K562 (cell line): ENCODE data around the gene COL23A1. TPM values are rescaled to one million over a fixed set of nuclear protein-coding genes. Genes with fewer than 3 reads are reported as not detected.

Experiments
- ATF6 ChIP-seq: sonication (generic); formaldehyde crosslinking; IDR thresholded peaks from 2 replicates; pipeline ENCODE4 v1.4.0; 2020; ENCODE audit warnings: mild to moderate bottlenecking, missing genetic modification reagents
- CCNT2 ChIP-seq: IDR thresholded peaks from 2 replicates; pipeline ENCODE4 v1.6.1; 2011; ENCODE audit warnings: borderline replicate concordance, low read depth, mild to moderate bottlenecking, moderate library complexity, mixed read lengths, low read length; ENCODE audit not compliant: insufficient read length; ENCODE audit errors: extremely low read depth
- COPS2 ChIP-seq: fragments of 450-650 bp; conservative IDR thresholded peaks from 2 replicates; pipeline ENCODE4 v1.6.1; 2016; ENCODE audit warnings: mild to moderate bottlenecking, moderate library complexity
- CXXC5 ChIP-seq: fragments of 250-450 bp; sonication (Bioruptor Pico); IDR thresholded peaks from 2 replicates; pipeline ENCODE4 v1.8.0; 2022; ENCODE audit warnings: inconsistent platforms, mild to moderate bottlenecking, moderate library complexity
- JUND ChIP-seq, 2 experiments: IDR thresholded peaks; 2 replicates in 1 of 2; 3 replicates in 1 of 2; pipeline ENCODE4 v1.6.1; 2011; ENCODE audit warnings: borderline replicate concordance in 2 of 2, low read depth in 2 of 2, low read length in 2 of 2, improper control_type of control experiment in 1 of 2, missing biosample characterization in 1 of 2, missing genetic modification characterization in 1 of 2, missing genetic modification reagents in 1 of 2
- NCOA2 ChIP-seq, 2 experiments: fragments of 450-650 bp; IDR thresholded peaks; 2 replicates each; pipeline ENCODE4 v1.6.1; 2018; ENCODE audit warnings: mild to moderate bottlenecking in 2 of 2, moderate library complexity in 1 of 2; ENCODE audit not compliant: partially characterized antibody in 2 of 2
- UBTF ChIP-seq, 2 experiments: IDR thresholded peaks; 2 replicates each; pipeline ENCODE4 v1.6.1; 2012; ENCODE audit warnings: improper control_type of control experiment in 2 of 2, low read depth in 2 of 2, low read length in 2 of 2, borderline replicate concordance in 1 of 2
- ZC3H11A ChIP-seq: IDR thresholded peaks from 2 replicates; pipeline ENCODE4 v1.6.1; 2012; ENCODE audit warnings: low read depth, low read length, improper control_type of control experiment
- ZNF121 ChIP-seq: sonication (generic); formaldehyde crosslinking; conservative IDR thresholded peaks from 2 replicates; pipeline ENCODE4 v1.8.0; 2022; ENCODE audit warnings: missing genetic modification reagents
- ZNF3 ChIP-seq: fragments of 250-450 bp; sonication (Bioruptor Pico); IDR thresholded peaks from 2 replicates; pipeline ENCODE4 v1.5.0; 2021; ENCODE audit warnings: mild to moderate bottlenecking, moderate library complexity
- polyA plus RNA-seq, 8 experiments: library from polyadenylated mRNA; depleted of rRNA in 4 of 8; stranded (reverse) in 5 of 8; unstranded in 3 of 8; fragments of >200 nt; fragmentation: Nextera tagmentation in 2 of 8; fragmentation: Illumina TruSeq in 1 of 8; extraction: Ambion mirVana in 2 of 8; extraction: Trizol in 1 of 8; gene quantifications; 2 replicates each; pipeline versions ENCODE4 v1.2.1 to v1.2.3, GENCODE V29; 2011 to 2014; ENCODE audit warnings: inconsistent platforms in 1 of 8, missing spikeins in 1 of 8
- total RNA-seq, 7 experiments: library from RNA; depleted of rRNA in 6 of 7; stranded (reverse); fragments of >200 nt in 6 of 7; fragmentation: Illumina TruSeq in 2 of 7; extraction: Trizol in 2 of 7; gene quantifications; 2 replicates each; pipeline versions ENCODE4 v1.2.1 to v1.2.3, GENCODE V29; 2011 to 2021; ENCODE audit warnings: low replicate concordance in 1 of 7
- TF ChIP-seq, protein P1 (sequence below), 2 experiments: fragments of 250-450 bp in 1 of 2; fragments of 450-650 bp in 1 of 2; sonication (Bioruptor Pico) in 1 of 2; IDR thresholded peaks; 2 replicates each; pipeline versions ENCODE4 v1.6.1 to v1.8.0; 2016 to 2021; ENCODE audit warnings: mild to moderate bottlenecking in 2 of 2, moderate library complexity in 2 of 2, missing compliant biosample characterization in 1 of 2, missing genetic modification characterization in 1 of 2
- TF ChIP-seq, protein P2 (sequence below): fragments of 250-450 bp; sonication (Bioruptor Pico); IDR thresholded peaks from 2 replicates; pipeline ENCODE4 v1.9.0; 2021; ENCODE audit warnings: mild to moderate bottlenecking
- TF ChIP-seq, protein P3 (sequence below): sonication (generic); formaldehyde crosslinking; IDR thresholded peaks from 2 replicates; pipeline ENCODE4 v1.8.1; 2023; ENCODE audit warnings: missing genetic modification reagents, mild to moderate bottlenecking, borderline replicate concordance

COL23A1 gene
- total and polyA plus RNA-seq, 9 of the 15 experiments (the other 6 are each of a cell fraction or from before 2014, with no cell fraction given): 0.09 TPM; not detected in 8

GRCh38 chr5:178212241-178213002, 377.8 kb downstream of the COL23A1 start (continued):
- TF ChIP-seq COPS2 (no peak), ZNF3 (no peak), CXXC5 (no peak), CCNT2 (no peak), ATF6 (no peak), JUND (IDR thresholded peaks at IDR 0.05; ENCODE audit: borderline replicate concordance, low read depth, low read length) (no peak), JUND (tag; IDR thresholded peaks at IDR 0.05; ENCODE audit: borderline replicate concordance, low read depth, low read length) (no peak), ZC3H11A (no peak), ZNF121 (CRISPR knock-in tag) (no peak), NCOA2 (IDR thresholded peaks at IDR 0.05; ENCODE audit: partially characterized antibody in 2 of 2) (no peak), UBTF (IDR thresholded peaks at IDR 0.05; ENCODE audit: borderline replicate concordance in 1 of 2, low read depth in 2 of 2, low read length in 2 of 2) (no peak)
- TF ChIP-seq, protein P1, sequence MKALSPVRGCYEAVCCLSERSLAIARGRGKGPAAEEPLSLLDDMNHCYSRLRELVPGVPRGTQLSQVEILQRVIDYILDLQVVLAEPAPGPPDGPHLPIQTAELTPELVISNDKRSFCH (CRISPR knock-in tag; IDR thresholded peaks at IDR 0.05): no peak
- TF ChIP-seq, protein P1 (tag; IDR thresholded peaks at IDR 0.05): no peak
- TF ChIP-seq, protein P2, sequence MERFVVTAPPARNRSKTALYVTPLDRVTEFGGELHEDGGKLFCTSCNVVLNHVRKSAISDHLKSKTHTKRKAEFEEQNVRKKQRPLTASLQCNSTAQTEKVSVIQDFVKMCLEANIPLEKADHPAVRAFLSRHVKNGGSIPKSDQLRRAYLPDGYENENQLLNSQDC: no peak
- TF ChIP-seq, protein P3, sequence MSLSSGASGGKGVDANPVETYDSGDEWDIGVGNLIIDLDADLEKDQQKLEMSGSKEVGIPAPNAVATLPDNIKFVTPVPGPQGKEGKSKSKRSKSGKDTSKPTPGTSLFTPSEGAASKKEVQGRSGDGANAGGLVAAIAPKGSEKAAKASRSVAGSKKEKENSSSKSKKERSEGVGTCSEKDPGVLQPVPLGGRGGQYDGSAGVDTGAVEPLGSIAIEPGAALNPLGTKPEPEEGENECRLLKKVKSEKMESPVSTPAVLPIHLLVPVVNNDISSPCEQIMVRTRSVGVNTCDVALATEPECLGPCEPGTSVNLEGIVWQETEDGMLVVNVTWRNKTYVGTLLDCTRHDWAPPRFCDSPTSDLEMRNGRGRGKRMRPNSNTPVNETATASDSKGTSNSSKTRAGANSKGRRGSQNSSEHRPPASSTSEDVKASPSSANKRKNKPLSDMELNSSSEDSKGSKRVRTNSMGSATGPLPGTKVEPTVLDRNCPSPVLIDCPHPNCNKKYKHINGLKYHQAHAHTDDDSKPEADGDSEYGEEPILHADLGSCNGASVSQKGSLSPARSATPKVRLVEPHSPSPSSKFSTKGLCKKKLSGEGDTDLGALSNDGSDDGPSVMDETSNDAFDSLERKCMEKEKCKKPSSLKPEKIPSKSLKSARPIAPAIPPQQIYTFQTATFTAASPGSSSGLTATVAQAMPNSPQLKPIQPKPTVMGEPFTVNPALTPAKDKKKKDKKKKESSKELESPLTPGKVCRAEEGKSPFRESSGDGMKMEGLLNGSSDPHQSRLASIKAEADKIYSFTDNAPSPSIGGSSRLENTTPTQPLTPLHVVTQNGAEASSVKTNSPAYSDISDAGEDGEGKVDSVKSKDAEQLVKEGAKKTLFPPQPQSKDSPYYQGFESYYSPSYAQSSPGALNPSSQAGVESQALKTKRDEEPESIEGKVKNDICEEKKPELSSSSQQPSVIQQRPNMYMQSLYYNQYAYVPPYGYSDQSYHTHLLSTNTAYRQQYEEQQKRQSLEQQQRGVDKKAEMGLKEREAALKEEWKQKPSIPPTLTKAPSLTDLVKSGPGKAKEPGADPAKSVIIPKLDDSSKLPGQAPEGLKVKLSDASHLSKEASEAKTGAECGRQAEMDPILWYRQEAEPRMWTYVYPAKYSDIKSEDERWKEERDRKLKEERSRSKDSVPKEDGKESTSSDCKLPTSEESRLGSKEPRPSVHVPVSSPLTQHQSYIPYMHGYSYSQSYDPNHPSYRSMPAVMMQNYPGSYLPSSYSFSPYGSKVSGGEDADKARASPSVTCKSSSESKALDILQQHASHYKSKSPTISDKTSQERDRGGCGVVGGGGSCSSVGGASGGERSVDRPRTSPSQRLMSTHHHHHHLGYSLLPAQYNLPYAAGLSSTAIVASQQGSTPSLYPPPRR (CRISPR knock-in tag): no peak
